Loucy (cell line): ENCODE results near the gene ZDHHC16.

Source experiments
- H2AFZ ChIP-seq: fragments of 200-600 bp; sonication (generic); 2 replicates; pipeline ENCODE4 v1.6.0; 2016; ENCODE audit warnings: antibody characterized with exemption, mild to moderate bottlenecking, low read length, moderate library complexity
- H3F3A ChIP-seq: fragments of 200-600 bp; 2 replicates; pipeline ENCODE4 v1.6.0; 2016; ENCODE audit warnings: antibody characterized with exemption, low read depth, mild to moderate bottlenecking
- H3K27me3 ChIP-seq: fragments of 200-600 bp; sonication (generic); 2 replicates; pipeline ENCODE4 v1.6.1; 2014; ENCODE audit warnings: low read length, mild to moderate bottlenecking; ENCODE audit not compliant: insufficient read depth, poor library complexity, severe bottlenecking
- H3K36me3 ChIP-seq: fragments of 200-600 bp; sonication (generic); 2 replicates; pipeline ENCODE4 v1.6.1; 2016; ENCODE audit warnings: low read length; ENCODE audit not compliant: insufficient read depth
- H3K4me1 ChIP-seq: fragments of 200-600 bp; sonication (generic); 2 replicates; pipeline ENCODE4 v1.5.1; 2014; ENCODE audit warnings: low read length, mild to moderate bottlenecking; ENCODE audit not compliant: insufficient read depth, poor library complexity, severe bottlenecking
- H3K4me2 ChIP-seq: fragments of 200-600 bp; sonication (generic); 2 replicates; pipeline ENCODE4 v1.6.0; 2014; ENCODE audit warnings: antibody characterized with exemption, low read length, low read depth, mild to moderate bottlenecking; ENCODE audit not compliant: poor library complexity, severe bottlenecking
- H3K4me3 ChIP-seq: fragments of 200-600 bp; sonication (generic); 2 replicates; pipeline ENCODE4 v1.5.1; 2014; ENCODE audit warnings: low read length, mild to moderate bottlenecking, mixed read lengths; ENCODE audit not compliant: poor library complexity, severe bottlenecking
- H3K79me2 ChIP-seq: fragments of 200-600 bp; sonication (generic); 2 replicates; pipeline ENCODE4 v1.6.1; 2014; ENCODE audit warnings: low read length; ENCODE audit not compliant: insufficient read depth
- H3K9ac ChIP-seq: fragments of 200-600 bp; sonication (generic); 2 replicates; pipeline ENCODE4 v1.6.0; 2014; ENCODE audit warnings: mild to moderate bottlenecking, low read depth, low read length, moderate library complexity; ENCODE audit not compliant: poor library complexity, severe bottlenecking
- H3K9me2 ChIP-seq: fragments of 200-600 bp; sonication (generic); replicated peaks from 2 replicates; pipeline ENCODE4 v1.6.1; 2016; ENCODE audit warnings: low read depth, low read length, mixed read lengths
- H3K9me3 ChIP-seq: fragments of 200-600 bp; sonication (generic); 2 replicates; pipeline ENCODE4 v1.6.1; 2014; ENCODE audit warnings: mild to moderate bottlenecking, antibody characterized with exemption, low read length, low read depth; ENCODE audit not compliant: insufficient read depth
- H4K20me1 ChIP-seq: fragments of 200-600 bp; sonication (generic); 2 replicates; pipeline ENCODE4 v1.6.0; 2014; ENCODE audit warnings: antibody characterized with exemption, low read length, mild to moderate bottlenecking; ENCODE audit not compliant: insufficient read depth, poor library complexity, severe bottlenecking
- EZH2phosphoT487 ChIP-seq: fragments of 200-600 bp; IDR thresholded peaks from 2 replicates; pipeline ENCODE4 v1.6.1; 2018; ENCODE audit warnings: antibody characterized with exemption, mild to moderate bottlenecking, moderate library complexity, borderline replicate concordance
- TF ChIP-seq, protein P1 (sequence below): fragments of 200-600 bp; sonication (generic); conservative IDR thresholded peaks from 2 replicates; pipeline ENCODE4 v1.5.1; 2014; ENCODE audit warnings: mild to moderate bottlenecking, antibody characterized with exemption, low read length

ZDHHC16 gene

DNA sequence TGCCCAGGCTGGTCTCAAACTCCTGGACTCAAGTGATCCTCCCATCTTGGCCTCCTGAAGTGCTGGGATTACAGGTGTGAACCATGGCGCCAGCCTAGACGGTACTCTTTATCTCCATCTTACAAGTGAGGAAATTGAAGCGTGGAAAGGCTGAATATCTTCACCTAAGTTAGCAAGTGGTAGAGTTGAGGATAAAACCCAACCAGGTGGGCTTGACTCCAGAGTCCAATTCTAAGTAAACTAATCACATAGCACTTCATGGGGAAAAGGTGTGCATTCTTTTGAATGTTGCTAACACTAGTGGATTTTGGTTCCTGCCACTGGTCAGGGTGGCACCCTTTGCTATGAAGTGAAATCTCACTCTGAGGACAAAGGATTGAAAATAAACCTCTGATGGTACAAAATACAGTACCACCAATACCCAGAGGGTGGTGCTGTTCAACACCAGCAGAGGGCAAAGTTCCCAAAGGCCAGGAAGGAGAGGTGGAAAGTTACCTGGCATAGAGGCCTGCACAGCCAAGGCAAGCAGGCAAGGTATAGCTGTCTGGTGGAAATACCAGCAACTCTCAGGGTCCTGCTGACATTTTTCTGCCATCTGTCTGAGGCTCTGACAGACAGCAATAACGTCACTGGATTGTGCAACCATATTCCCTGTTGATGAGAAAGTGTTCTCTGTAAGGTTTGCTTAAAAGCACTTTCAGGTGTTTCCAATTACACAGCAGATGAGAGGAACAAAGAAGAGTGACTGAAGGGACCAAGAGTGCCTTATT lies 17.6 kb downstream of the ZDHHC16 start:
- H3K4me1 ChIP-seq = no peaks in the 10 kb centered on the region
- H4K20me1 ChIP-seq = no peaks in the 10 kb centered on the region
- H3K9ac ChIP-seq = no peak overlapping the region
- peaks cover 85% of the 10 kb centered on the region; the same call in 1 of the 2 replicates for H3K36me3 ChIP-seq
- no peaks in the 10 kb centered on the region for H3K27me3 ChIP-seq
- H2AFZ ChIP-seq = no peak overlapping the region
- H3K4me3 ChIP-seq = no peak overlapping the region
- H3F3A ChIP-seq = no peaks in the 10 kb centered on the region
- no peak overlapping the region for H3K4me2 ChIP-seq
- H3K79me2 ChIP-seq = no peaks in the 10 kb centered on the region
- H3K9me3 ChIP-seq = no peaks in the 10 kb centered on the region
- TF ChIP-seq EZH2phosphoT487 = no peak
- TF ChIP-seq, protein P1, sequence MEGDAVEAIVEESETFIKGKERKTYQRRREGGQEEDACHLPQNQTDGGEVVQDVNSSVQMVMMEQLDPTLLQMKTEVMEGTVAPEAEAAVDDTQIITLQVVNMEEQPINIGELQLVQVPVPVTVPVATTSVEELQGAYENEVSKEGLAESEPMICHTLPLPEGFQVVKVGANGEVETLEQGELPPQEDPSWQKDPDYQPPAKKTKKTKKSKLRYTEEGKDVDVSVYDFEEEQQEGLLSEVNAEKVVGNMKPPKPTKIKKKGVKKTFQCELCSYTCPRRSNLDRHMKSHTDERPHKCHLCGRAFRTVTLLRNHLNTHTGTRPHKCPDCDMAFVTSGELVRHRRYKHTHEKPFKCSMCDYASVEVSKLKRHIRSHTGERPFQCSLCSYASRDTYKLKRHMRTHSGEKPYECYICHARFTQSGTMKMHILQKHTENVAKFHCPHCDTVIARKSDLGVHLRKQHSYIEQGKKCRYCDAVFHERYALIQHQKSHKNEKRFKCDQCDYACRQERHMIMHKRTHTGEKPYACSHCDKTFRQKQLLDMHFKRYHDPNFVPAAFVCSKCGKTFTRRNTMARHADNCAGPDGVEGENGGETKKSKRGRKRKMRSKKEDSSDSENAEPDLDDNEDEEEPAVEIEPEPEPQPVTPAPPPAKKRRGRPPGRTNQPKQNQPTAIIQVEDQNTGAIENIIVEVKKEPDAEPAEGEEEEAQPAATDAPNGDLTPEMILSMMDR = peak; percentile 95
- no peaks in the 10 kb centered on the region for H3K9me2 ChIP-seq

DNA sequence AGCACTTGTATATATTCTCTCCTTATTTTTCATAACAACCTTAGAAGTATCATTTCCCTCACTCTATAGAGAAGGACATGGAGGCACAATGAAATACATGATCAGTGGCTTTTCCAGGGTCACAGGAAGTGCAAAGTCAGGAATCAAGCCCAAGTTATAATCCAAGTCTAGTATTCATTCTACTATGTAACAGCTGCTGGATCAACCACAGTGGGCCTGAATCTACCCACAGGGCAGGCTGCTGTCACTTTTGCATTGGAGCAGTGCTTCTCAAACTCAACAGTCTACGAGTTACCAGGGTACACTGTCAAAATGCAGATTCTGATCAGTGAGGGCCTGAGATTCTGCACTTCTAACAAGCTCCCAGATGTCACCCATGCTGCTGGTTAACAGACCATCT lies 18.3 kb downstream of the ZDHHC16 start:
- Histone ChIP-seq H3K9me2 (no peaks in the 10 kb centered on the region), H3F3A (no peaks in the 10 kb centered on the region), H3K4me2 (no peak overlapping the region), H3K79me2 (no peaks in the 10 kb centered on the region), H2AFZ (no peak overlapping the region), H3K9ac (no peak overlapping the region), H4K20me1 (no peaks in the 10 kb centered on the region), H3K27me3 (no peaks in the 10 kb centered on the region), H3K36me3 (peaks cover 84% of the 10 kb centered on the region), H3K4me3 (no peak overlapping the region), H3K9me3 (no peaks in the 10 kb centered on the region), H3K4me1 (no peaks in the 10 kb centered on the region)
- no peak for TF ChIP-seq EZH2phosphoT487
- TF ChIP-seq, protein P1 = no peak

DNA sequence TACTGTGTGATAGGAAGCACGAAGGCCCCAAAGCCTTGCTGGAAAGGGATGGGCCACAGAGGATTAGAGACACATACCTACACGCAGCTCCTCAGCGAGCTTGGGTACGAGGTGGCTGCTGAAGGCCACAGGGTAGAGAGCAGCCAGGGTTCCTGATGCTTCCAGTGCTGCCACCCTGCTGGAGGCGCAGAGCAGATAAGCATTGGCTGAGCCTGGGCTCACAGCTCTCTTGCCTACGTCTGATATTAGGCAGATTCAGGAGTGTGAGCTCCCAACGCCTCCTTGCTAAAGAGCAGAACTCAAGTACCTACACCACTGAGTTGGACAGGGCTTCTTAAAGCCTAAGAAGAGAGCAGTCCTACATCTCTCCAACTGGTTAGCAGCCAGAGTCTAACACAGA lies 20.0 kb downstream of the ZDHHC16 start:
- H3K9me3 ChIP-seq = no peaks in the 10 kb centered on the region
- H3K4me2 ChIP-seq = no peak overlapping the region
- no peak for TF ChIP-seq EZH2phosphoT487
- TF ChIP-seq, protein P1 = no peak
- no peaks in the 10 kb centered on the region for H3K9me2 ChIP-seq
- no peaks in the 10 kb centered on the region for H3K27me3 ChIP-seq
- no peaks in the 10 kb centered on the region for H3F3A ChIP-seq
- no peak overlapping the region for H3K4me3 ChIP-seq
- H3K4me1 ChIP-seq = no peaks in the 10 kb centered on the region
- H3K36me3 ChIP-seq = peaks cover 83% of the 10 kb centered on the region
- H3K9ac ChIP-seq = no peak overlapping the region
- H3K79me2 ChIP-seq = no peaks in the 10 kb centered on the region
- no peak overlapping the region for H2AFZ ChIP-seq
- H4K20me1 ChIP-seq = no peaks in the 10 kb centered on the region
